Esophagus muscularis mucosa (tissue), 4 donors: Measurements from ENCODE around the gene ACADS.

Source experiments
- EP300 ChIP-seq: sonication (generic); formaldehyde crosslinking; IDR thresholded peaks from one replicate; pipeline ENCODE4 v1.6.1; 2017; ENCODE audit warnings: antibody characterized with exemption
- POLR2A ChIP-seq: fragments of 450-650 bp; IDR thresholded peaks from one replicate; pipeline ENCODE4 v1.6.1; 2017; ENCODE audit warnings: antibody characterized with exemption, moderate library complexity, mild to moderate bottlenecking, low read depth
- POLR2AphosphoS5 ChIP-seq, 2 donors: sonication (generic); formaldehyde crosslinking; IDR thresholded peaks; one replicate each; pipeline ENCODE4 v1.6.1; 2017; ENCODE audit warnings: antibody characterized with exemption in 2 of 2
- TF ChIP-seq, protein P1 (sequence below), 3 experiments: fragments of 200-600 bp in 2 of 3; fragments of 450-650 bp in 1 of 3; sonication (generic) in 2 of 3; IDR thresholded peaks; one replicate each; pipeline ENCODE4 v1.5.1; 2017 to 2019; ENCODE audit warnings: antibody characterized with exemption in 3 of 3, mild to moderate bottlenecking in 2 of 3, moderate library complexity in 1 of 3

- TF ChIP-seq EP300, result no peak
- no peak for TF ChIP-seq POLR2A
- TF ChIP-seq, protein P1, sequence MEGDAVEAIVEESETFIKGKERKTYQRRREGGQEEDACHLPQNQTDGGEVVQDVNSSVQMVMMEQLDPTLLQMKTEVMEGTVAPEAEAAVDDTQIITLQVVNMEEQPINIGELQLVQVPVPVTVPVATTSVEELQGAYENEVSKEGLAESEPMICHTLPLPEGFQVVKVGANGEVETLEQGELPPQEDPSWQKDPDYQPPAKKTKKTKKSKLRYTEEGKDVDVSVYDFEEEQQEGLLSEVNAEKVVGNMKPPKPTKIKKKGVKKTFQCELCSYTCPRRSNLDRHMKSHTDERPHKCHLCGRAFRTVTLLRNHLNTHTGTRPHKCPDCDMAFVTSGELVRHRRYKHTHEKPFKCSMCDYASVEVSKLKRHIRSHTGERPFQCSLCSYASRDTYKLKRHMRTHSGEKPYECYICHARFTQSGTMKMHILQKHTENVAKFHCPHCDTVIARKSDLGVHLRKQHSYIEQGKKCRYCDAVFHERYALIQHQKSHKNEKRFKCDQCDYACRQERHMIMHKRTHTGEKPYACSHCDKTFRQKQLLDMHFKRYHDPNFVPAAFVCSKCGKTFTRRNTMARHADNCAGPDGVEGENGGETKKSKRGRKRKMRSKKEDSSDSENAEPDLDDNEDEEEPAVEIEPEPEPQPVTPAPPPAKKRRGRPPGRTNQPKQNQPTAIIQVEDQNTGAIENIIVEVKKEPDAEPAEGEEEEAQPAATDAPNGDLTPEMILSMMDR (IDR thresholded peaks at IDR 0.05), result no peak
- TF ChIP-seq POLR2AphosphoS5 (IDR thresholded peaks at IDR 0.05), result no peak
Observed at GRCh38 chr12:120703311-120703942, 22.2 kb upstream of the ACADS start.
